ENCODE results near the gene PRKG1. TPM values are rescaled to one million over a fixed set of nuclear protein-coding genes. Genes with fewer than 3 reads are reported as not detected.

Gene PRKG1
- total RNA-seq, 1 donor from 2014 or later: 26.4 TPM

DNA sequence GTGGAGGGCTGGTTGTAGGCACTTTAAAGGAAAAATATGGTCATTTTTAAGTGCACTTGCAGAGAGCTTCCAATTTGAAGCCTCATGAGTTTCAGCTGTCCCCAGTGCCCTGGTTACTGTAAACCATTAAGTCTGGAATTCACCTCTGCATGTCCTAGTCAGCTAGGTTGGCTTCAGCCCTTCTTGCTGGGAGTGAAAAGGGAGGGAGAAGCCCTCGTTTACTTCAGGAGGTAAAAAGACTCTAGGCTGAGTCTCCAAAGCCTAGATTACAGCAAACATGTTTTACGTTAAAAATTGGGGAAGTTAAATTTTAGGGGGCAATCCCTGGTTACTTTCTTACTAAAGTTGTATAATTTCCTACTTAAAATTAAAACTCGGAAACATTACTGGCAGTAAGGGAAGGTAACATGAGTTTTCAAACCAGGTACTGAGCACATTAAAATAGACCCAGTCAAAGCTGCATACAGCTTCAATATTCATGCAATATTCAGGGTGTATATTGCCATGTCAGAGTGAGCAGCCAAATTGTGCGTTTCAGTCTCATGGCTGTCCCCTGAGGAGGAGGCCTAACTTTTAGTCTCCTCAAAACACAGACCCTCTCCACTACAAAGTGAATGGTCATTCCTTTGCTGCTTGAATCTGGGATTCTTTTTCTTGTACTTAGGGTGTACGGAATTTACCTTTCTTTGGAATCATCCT lies 156.7 kb downstream of the PRKG1 start:
- H3K9me3 ChIP-seq (ENCODE audit: low read depth): no peaks in the 10 kb centered on the region
- H3K4me1 Mint-ChIP-seq: peaks cover 8% of the 10 kb centered on the region

GRCh38 chr10:51231754-51232153 lies 157.5 kb downstream of the PRKG1 start:
- Histone ChIP-seq H3K9me3 (ENCODE audit: low read depth) (no peaks in the 10 kb centered on the region), H3K27me3 (no peaks in the 10 kb centered on the region), H4K20me1 (ENCODE audit: low read depth) (no peaks in the 10 kb centered on the region), H3F3A (ENCODE audit: low read depth) (no peaks in the 10 kb centered on the region), H3K4me3 (no peak overlapping the region), H3K4me1 (peaks cover 27% of the 10 kb centered on the region), H3K79me2 (ENCODE audit: low read depth) (no peaks in the 10 kb centered on the region), H3K36me3 (no peaks in the 10 kb centered on the region), H3K9ac (no peak overlapping the region), H3K4me2 (no peak overlapping the region), H3K27ac (no peak overlapping the region), H2AFZ (replicated peaks) (no peak overlapping the region)
- H3K4me1 Mint-ChIP-seq: peaks cover 8% of the 10 kb centered on the region
- no peaks in the 10 kb centered on the region for H3K27me3 Mint-ChIP-seq (ENCODE audit: insufficient read depth, low read depth)
- no peak overlapping the region for H3K4me3 Mint-ChIP-seq
- H3K36me3 Mint-ChIP-seq: no peaks in the 10 kb centered on the region
- no peak overlapping the region for H3K27ac Mint-ChIP-seq
- no peaks in the 10 kb centered on the region for H3K9me3 Mint-ChIP-seq
- TF ChIP-seq EZH2 (IDR thresholded peaks at IDR 0.05) (no peak), EZH2phosphoT487 (IDR thresholded peaks at IDR 0.05) (no peak)
- TF ChIP-seq, protein P1, sequence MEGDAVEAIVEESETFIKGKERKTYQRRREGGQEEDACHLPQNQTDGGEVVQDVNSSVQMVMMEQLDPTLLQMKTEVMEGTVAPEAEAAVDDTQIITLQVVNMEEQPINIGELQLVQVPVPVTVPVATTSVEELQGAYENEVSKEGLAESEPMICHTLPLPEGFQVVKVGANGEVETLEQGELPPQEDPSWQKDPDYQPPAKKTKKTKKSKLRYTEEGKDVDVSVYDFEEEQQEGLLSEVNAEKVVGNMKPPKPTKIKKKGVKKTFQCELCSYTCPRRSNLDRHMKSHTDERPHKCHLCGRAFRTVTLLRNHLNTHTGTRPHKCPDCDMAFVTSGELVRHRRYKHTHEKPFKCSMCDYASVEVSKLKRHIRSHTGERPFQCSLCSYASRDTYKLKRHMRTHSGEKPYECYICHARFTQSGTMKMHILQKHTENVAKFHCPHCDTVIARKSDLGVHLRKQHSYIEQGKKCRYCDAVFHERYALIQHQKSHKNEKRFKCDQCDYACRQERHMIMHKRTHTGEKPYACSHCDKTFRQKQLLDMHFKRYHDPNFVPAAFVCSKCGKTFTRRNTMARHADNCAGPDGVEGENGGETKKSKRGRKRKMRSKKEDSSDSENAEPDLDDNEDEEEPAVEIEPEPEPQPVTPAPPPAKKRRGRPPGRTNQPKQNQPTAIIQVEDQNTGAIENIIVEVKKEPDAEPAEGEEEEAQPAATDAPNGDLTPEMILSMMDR (IDR thresholded peaks at IDR 0.05): no peak
- DNase-seq (ENCODE audit: low spot score): no peak

More for the DNA sequence above, 156.7 kb downstream of the PRKG1 start:
- no peaks in the 10 kb centered on the region for H3K27me3 Mint-ChIP-seq (ENCODE audit: insufficient read depth, low read depth)
- Histone ChIP-seq H3K27ac (no peak overlapping the region), H3K27me3 (no peaks in the 10 kb centered on the region), H3K36me3 (no peaks in the 10 kb centered on the region), H3K4me3 (no peak overlapping the region), H2AFZ (replicated peaks) (no peak overlapping the region), H4K20me1 (ENCODE audit: low read depth) (no peaks in the 10 kb centered on the region), H3K9ac (no peak overlapping the region), H3K4me1 (peaks cover 27% of the 10 kb centered on the region), H3F3A (ENCODE audit: low read depth) (no peaks in the 10 kb centered on the region), H3K4me2 (no peak overlapping the region), H3K79me2 (ENCODE audit: low read depth) (no peaks in the 10 kb centered on the region)
- no peak overlapping the region for H3K4me3 Mint-ChIP-seq
- TF ChIP-seq EZH2phosphoT487 (IDR thresholded peaks at IDR 0.05): no peak
- no peak overlapping the region for H3K27ac Mint-ChIP-seq
- no peaks in the 10 kb centered on the region for H3K9me3 Mint-ChIP-seq
- H3K36me3 Mint-ChIP-seq: no peaks in the 10 kb centered on the region
- peak; percentile 17 for DNase-seq (ENCODE audit: low spot score)

DNA sequence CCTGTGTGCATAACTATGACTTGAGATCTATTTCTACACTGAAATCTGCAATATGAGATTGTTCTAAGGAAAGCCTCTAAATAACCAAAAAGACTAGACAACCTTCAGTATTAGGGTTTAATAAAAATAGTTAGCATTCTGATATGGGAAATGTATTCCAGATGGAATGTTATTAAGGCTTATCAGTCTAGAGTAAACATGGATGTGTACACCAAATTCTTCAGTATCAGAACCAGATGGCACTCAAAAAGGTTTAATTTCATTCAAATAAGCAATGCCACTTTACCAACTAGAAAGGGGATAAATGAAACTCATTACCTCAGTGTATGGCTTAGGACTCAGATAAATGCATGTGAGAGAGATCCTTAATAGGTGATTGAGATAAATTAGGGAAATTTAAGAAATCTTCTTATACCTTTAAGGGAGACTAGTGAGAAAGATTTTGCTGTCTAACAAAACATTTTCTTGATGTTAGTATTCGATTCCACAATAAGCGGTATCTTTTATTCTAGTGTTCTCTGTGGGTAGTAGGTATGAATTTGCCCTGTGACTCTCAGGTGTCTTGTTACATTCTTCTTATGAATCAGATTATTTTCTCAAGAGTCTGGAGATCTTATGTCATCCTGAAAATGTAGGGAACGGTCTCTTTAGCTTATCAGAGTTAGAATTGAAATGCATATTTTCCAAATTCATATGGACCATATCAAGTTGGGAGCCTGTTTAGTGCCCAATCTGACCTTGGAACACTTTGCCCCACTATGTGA lies 159.2 kb downstream of the PRKG1 start:
- H3K36me3 Mint-ChIP-seq: no peaks in the 10 kb centered on the region
- DNase-seq (ENCODE audit: low spot score): no peak
- H3K9me3 Mint-ChIP-seq: peaks cover 2% of the 10 kb centered on the region
- no peaks in the 10 kb centered on the region for H3K27me3 Mint-ChIP-seq (ENCODE audit: insufficient read depth, low read depth)
- no peak overlapping the region for H3K27ac Mint-ChIP-seq
- H3K79me2 ChIP-seq (ENCODE audit: low read depth): no peaks in the 10 kb centered on the region
- no peak overlapping the region for H3K4me3 Mint-ChIP-seq
- peaks cover 20% of the 10 kb centered on the region for H3K4me1 ChIP-seq
- no peaks in the 10 kb centered on the region for H3K27me3 ChIP-seq
- peaks cover 8% of the 10 kb centered on the region for H3K4me1 Mint-ChIP-seq
- no peaks in the 10 kb centered on the region for H3K36me3 ChIP-seq
- H3K4me2 ChIP-seq: no peak overlapping the region
- H4K20me1 ChIP-seq (ENCODE audit: low read depth): no peaks in the 10 kb centered on the region
- H3K9ac ChIP-seq: no peak overlapping the region
- H2AFZ ChIP-seq (replicated peaks): no peak overlapping the region
- TF ChIP-seq EZH2phosphoT487 (IDR thresholded peaks at IDR 0.05) (no peak), EZH2 (IDR thresholded peaks at IDR 0.05) (no peak)
- TF ChIP-seq, protein P1 (IDR thresholded peaks at IDR 0.05): no peak
- no peaks in the 10 kb centered on the region for H3K9me3 ChIP-seq (ENCODE audit: low read depth)
- H3F3A ChIP-seq (ENCODE audit: low read depth): no peaks in the 10 kb centered on the region
- H3K4me3 ChIP-seq: no peak overlapping the region
- no peak overlapping the region for H3K27ac ChIP-seq

- Mint-ChIP-seq H3K36me3 (no peaks in the 10 kb centered on the region), H3K4me1 (peaks cover 16% of the 10 kb centered on the region), H3K27me3 (ENCODE audit: insufficient read depth, low read depth) (no peaks in the 10 kb centered on the region), H3K4me3 (no peak overlapping the region), H3K27ac (no peak overlapping the region), H3K9me3 (peaks cover 2% of the 10 kb centered on the region)
- Histone ChIP-seq H3K27ac (no peak overlapping the region), H4K20me1 (ENCODE audit: low read depth) (no peaks in the 10 kb centered on the region), H3K4me1 (peaks cover 20% of the 10 kb centered on the region), H3F3A (ENCODE audit: low read depth) (peaks cover 7% of the 10 kb centered on the region), H3K27me3 (no peaks in the 10 kb centered on the region), H3K9ac (no peak overlapping the region), H2AFZ (replicated peaks) (no peak overlapping the region), H3K9me3 (ENCODE audit: low read depth) (no peaks in the 10 kb centered on the region), H3K4me2 (no peak overlapping the region), H3K79me2 (ENCODE audit: low read depth) (no peaks in the 10 kb centered on the region), H3K4me3 (no peak overlapping the region), H3K36me3 (peaks cover 6% of the 10 kb centered on the region)
- no peak for DNase-seq (ENCODE audit: low spot score)
- TF ChIP-seq, protein P1 (IDR thresholded peaks at IDR 0.05): no peak
- TF ChIP-seq EZH2phosphoT487 (IDR thresholded peaks at IDR 0.05) (no peak), EZH2 (IDR thresholded peaks at IDR 0.05) (no peak)
Observed at GRCh38 chr10:51235865-51236264, 161.6 kb downstream of the PRKG1 start.
